ENCODE results near the gene ALKBH6.

The ALKBH6 gene

DNA sequence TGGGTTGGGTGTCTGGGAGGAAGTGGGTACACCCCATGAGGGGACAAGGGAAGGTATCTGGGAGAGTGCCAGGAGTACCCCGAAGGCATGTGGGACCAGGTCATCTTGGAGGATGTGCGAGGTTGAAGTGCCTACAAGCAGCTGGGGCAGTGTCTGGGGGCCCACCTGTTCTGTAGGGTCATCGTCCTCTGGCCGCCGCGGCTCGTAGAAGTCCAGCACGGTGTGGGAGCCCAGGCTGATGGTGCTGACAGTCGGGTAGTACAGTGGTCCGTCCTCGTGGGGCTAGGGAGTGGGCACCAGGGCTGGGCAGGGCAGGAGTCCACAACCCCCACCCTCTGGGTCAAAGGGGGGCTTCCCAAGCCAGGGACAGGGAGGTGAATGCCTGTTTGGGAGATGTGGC, 3.6 kb downstream of the ALKBH6 start:
- Mint-ChIP-seq H3K27ac (no peak overlapping the region), H3K36me3 (ENCODE audit: low read depth) (peaks cover 7% of the 10 kb centered on the region), H3K27me3 (ENCODE audit: low read depth, poor library complexity) (peaks cover 7% of the 10 kb centered on the region), H3K9me3 (no peaks in the 10 kb centered on the region), H3K4me3 (peak overlapping the region; percentile 45), H3K4me1 (peaks cover 51% of the 10 kb centered on the region)
- TF ChIP-seq, protein P1, sequence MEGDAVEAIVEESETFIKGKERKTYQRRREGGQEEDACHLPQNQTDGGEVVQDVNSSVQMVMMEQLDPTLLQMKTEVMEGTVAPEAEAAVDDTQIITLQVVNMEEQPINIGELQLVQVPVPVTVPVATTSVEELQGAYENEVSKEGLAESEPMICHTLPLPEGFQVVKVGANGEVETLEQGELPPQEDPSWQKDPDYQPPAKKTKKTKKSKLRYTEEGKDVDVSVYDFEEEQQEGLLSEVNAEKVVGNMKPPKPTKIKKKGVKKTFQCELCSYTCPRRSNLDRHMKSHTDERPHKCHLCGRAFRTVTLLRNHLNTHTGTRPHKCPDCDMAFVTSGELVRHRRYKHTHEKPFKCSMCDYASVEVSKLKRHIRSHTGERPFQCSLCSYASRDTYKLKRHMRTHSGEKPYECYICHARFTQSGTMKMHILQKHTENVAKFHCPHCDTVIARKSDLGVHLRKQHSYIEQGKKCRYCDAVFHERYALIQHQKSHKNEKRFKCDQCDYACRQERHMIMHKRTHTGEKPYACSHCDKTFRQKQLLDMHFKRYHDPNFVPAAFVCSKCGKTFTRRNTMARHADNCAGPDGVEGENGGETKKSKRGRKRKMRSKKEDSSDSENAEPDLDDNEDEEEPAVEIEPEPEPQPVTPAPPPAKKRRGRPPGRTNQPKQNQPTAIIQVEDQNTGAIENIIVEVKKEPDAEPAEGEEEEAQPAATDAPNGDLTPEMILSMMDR (IDR thresholded peaks at IDR 0.05), result no peak
- DNase-seq, result no peak

DNA sequence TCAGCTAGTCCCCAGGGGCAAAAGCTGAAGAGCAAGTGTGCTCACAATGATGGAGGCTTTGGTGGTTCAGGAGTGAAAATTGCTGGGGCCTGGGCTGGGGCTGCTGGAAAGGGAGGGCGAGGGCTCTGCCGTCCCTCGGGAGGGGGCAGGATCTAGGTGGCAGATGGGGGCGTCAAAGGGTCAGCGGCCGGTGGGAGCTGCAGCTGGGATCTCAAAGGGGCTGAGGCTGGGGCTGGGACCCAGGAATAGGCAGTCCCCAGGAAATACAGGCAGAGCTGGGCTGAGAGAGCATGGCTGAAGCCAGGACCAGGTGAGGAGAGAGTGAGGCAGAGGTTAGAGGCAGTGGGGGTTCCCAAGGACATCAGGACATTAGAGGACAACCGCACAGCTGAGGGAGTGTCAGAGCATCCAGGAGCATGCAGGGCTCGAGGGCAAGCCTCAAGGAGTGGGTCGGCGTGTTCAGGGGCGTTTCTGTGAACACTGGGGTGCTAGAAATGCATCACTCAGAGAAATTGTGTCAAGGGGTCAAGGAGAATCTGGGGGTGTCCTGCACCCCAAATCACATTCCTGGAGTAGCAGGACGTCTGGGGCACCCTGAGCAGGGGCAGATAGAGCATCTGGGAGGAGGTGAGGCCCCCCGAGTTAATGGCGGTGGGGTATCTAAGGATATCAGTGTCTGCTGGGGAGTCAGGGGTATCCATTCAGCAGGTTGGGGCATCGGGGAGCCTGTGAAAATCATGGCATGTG, 4.2 kb downstream of the ALKBH6 start:
- DNase-seq, result no peak
- Mint-ChIP-seq H3K4me3 (peak overlapping the region; percentile 77), H3K27me3 (ENCODE audit: low read depth, poor library complexity) (peaks cover 7% of the 10 kb centered on the region), H3K36me3 (ENCODE audit: low read depth) (peaks cover 10% of the 10 kb centered on the region), H3K9me3 (no peaks in the 10 kb centered on the region), H3K4me1 (peaks cover 45% of the 10 kb centered on the region), H3K27ac (no peak overlapping the region)
- TF ChIP-seq, protein P1 (IDR thresholded peaks at IDR 0.05), result no peak

DNA sequence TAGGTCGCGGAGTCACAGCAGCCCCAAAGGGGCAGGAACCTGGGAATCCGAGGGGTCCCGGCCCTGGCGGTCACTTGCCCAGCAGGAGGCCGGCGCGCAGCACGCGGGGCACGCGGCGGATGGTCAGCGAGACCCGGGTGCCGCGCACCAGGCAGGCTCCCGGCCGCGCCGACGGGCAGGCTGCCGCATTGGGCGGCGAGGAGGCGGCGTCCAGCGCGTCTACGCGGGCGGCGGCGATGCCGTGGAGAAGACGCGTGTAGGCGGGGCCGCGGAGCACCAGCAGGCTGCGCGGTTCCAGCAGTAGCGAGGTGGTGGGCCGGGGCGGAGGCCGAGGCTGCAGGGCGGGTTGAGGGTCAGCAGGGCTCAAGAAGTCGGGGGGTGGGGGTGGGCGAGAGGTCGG, 4.8 kb downstream of the ALKBH6 start:
- Mint-ChIP-seq H3K9me3 (no peaks in the 10 kb centered on the region), H3K4me3 (peak overlapping the region; percentile 85), H3K27ac (no peak overlapping the region), H3K36me3 (ENCODE audit: low read depth) (peaks cover 14% of the 10 kb centered on the region), H3K27me3 (ENCODE audit: low read depth, poor library complexity) (peaks cover 7% of the 10 kb centered on the region), H3K4me1 (peaks cover 39% of the 10 kb centered on the region)
- peak; percentile 79 for DNase-seq
- TF ChIP-seq, protein P1 (IDR thresholded peaks at IDR 0.05), result no peak

DNA sequence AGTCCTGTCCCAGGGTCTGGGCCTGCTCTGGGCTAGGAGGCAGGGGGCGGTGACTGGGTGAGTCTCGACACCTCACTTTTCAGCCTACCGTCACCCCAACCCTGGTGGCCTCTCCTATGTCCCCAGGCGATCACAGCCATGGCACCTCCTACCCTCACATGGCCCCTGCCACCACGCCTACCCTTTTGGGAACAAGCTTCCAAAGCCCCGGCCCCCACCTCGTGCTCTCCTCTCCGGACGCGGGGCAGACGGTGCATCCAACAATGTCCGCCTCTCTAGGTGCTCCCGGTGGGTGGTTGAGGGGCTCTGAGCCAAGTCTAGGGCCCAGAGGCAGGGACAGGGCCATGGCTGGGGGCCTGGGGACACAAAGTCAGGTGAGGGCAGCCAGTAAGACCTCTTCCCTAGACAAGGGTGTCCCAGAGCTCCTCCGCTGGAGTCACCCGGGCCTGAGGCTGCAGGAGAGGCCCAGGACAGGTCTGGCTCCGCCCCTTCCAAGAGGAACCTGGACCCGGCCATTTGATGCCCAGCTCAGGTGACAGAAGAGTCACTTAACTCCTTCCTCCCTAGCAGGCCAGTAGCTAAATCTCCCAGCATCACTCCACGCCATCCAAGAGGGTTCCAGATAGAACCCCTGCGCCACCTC, 5.6 kb downstream of the ALKBH6 start, which contains the start of gene SYNE4:
SYNE4 (minus strand) TSS at position 478 of the 643 bp plus-strand sequence; CDS start at position 346, 132 bp downstream.
- Mint-ChIP-seq H3K4me1 (peaks cover 31% of the 10 kb centered on the region), H3K36me3 (ENCODE audit: low read depth) (peaks cover 15% of the 10 kb centered on the region)
- peak; percentile 57 for DNase-seq

DNA sequence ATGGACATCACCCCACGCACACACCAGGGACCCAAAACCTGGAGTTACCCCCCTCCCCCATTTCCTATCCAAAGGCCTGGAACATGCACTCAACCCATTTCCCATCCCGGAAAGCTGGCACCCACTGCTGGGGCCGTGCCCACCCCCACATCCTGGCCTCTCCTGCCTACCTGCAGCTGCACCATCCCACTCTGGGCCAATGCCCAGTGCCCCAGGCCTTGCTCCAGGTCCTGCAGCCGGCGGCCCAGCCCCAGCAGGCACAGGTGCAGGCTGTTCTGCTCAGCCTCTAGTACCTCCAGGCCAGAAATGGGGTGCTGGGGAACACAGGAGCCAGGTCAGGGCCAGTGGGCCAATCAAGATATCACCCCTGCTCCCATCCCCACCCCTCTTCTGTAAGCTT, 7.1 kb downstream of the ALKBH6 start:
- no peak for DNase-seq
- Mint-ChIP-seq H3K4me3 (no peak overlapping the region), H3K27ac (peak overlapping the region; percentile 19), H3K4me1 (peaks cover 26% of the 10 kb centered on the region), H3K27me3 (ENCODE audit: low read depth, poor library complexity) (peaks cover 7% of the 10 kb centered on the region), H3K9me3 (no peaks in the 10 kb centered on the region), H3K36me3 (ENCODE audit: low read depth) (peaks cover 25% of the 10 kb centered on the region)
- TF ChIP-seq, protein P1 (IDR thresholded peaks at IDR 0.05), result no peak

More for the DNA sequence above, 5.6 kb downstream of the ALKBH6 start, which contains the start of gene SYNE4:
- Mint-ChIP-seq H3K4me3 (peak within 1 kb of the TSS; percentile 85), H3K27me3 (ENCODE audit: low read depth, poor library complexity) (peaks cover 7% of the 10 kb centered on the region), H3K27ac (peak within 1 kb of the TSS; percentile 88), H3K9me3 (no peaks in the 10 kb centered on the region)
- TF ChIP-seq, protein P1 (IDR thresholded peaks at IDR 0.05), result no peak

All from nephron progenitor cell (in vitro differentiated cells).